GM19438 (cell line): ENCODE results near the gene RPL15.
A peak's percentile ranks its signal among the peaks of the same experiment; 100 is the strongest.
"Not testable (repeated sequence)": the region's sequence is repeated elsewhere in the genome, so short reads cannot be mapped to it uniquely, and the experiment has no call there.

Experiments
- ATAC-seq: cut with Tn5 transposase; IDR thresholded peaks from one replicate; pipeline ENCODE4 v1.9.1; 2021; ENCODE audit warnings: low read depth; ENCODE audit not compliant: unreplicated experiment

The RPL15 gene

DNA sequence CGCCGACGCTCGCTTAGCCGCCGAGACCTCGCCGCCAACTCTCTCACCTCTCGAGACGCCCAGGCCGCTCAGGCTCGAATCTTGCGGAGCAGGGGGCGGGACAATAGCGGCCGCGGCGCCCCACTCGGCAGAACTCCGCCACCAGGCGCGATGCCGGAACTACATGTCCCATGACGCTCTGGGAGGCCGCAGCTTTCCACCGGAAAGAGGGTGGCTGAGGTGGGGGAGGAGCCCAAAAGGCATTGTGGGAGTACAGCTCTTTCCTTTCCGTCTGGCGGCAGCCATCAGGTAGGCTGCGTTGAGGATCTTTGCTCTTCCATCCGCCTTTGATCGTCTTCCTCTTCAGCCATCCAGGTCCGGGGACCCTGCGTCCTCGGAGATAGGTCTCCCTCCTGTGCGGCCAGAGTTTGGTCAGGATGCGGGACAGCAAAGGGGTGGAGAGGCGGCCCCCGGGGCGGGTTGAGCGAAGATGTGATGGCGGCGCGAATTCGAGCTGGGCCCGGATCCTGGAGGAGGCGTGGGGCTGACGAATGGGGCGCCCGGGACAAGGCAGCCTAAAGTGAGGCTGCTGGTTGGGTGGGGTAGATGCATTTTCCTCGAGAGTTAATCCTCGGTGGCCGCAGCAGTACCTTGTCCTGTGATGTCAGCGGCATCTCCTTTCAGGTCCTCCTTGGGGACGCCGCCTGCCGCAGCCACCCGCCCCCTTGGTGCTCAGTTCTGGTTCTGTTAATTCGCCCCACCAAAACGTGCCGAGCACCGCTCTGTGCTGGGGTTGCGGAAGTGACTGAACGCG lies at the start of gene RPL15, which contains the start of gene NKIRAS1:
Gene RPL15, plus strand, starts transcription at position 247 of the 793 bp plus-strand sequence. CDS start 728 bp downstream, outside the sequence.
Gene NKIRAS1, minus strand, starts transcription at position 105 of the 793 bp plus-strand sequence. CDS start 6,086 bp downstream, outside the sequence.
- peak; percentile 92 for ATAC-seq

DNA sequence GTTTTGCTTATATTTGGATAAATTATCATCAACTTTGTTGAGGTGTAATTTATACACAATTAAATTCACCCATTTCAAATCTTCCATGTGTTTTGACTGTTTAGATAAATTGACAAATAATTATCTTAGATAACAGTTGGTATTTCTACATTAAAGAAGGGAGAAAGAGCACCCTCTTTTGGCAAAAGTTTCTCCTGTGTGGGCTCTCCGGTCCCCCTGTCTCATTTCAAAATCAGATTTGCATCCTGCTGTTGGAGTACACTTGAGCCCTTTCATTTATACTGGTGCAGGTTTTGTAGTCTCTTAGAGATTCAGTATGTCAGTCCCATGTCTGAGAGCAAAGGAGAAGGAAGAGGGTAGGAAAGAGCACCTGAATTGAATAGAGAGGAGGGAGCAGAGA lies 49.5 kb upstream of the RPL15 start:
- ATAC-seq = no peak

DNA sequence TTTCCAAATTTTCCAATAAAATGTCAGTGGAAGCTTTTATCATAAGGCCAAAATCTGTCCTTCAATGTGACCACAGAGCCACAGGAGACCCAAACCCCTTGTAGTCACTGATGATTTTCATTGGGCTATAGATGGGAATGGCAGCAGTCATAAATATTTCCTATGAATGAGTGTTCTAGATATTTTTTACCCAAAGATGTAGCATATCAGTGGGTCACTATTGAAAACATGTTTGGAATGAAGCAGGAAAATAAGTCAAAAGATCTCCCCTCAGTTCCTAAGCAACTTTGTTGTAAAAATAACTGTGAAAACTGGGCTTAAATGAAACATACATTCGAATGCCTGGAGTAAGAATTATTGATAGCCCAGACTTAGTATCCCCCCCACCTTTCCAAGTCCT lies 49.1 kb upstream of the RPL15 start:
- no peak for ATAC-seq

DNA sequence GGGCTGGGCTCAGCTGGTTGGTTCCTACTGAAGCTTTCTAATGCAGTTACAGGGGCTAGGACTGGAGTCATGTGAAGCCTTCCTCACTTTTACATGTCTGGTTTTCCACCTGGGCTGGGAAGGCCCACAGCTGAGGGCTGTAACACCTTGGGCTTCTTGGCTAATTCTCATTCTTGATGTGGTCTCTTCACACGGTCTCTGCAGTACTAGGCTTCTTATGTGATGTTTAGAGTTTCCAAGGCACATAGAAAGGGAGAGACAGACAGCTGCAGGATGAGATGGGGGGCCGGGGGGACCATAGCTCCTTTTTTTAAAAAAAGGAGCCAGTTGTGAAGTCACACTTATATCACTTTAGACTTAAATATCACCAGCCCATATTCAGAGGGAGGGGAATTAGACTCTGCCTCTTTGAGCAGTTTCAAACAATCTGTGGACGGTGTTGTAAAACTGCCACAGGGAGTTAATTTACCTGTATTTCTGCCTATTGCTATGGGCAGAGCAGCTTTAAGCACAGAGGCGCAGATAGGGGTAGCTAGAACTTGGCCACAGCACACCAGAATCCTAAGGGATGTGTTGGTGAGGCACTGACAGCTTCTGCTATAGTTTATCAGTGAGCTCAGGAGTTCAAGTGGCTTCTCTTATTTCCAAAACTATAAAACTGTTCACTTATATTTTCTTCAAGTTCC lies 46.8 kb upstream of the RPL15 start:
- ATAC-seq = no peak

DNA sequence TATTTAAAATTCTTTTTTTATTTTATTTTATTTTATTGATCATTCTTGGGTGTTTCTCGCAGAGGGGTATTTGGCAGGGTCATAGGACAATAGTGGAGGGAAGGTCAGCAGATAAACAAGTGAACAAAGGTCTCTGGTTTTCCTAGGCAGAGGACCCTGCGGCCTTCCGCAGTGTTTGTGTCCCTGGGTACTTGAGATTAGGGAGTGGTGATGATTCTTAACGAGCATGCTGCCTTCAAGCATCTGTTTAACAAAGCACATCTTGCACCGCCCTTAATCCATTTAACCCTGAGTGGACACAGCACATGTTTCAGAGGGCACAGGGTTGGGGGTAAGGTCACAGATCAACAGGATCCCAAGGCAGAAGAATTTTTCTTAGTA lies 46.3 kb upstream of the RPL15 start:
- ATAC-seq = not testable (repeated sequence)

DNA sequence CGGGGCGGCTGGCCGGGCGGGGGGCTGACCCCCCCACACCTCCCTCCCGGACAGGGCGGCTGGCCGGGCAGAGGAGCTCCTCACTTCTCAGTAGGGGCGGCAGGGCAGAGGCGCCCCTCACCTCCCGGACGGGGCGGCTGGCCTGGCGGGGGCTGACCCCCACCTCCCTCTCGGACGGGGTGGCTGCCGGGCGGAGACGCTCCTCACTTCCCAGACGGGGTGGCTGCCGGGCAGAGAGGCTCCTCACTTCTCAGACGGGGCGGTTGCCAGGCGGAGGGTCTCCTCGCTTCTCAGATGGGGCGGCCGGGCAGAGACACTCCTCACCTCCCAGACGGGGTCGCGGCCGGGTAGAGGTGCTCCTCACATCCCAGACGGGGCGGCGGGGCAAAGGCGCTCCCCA lies 45.6 kb upstream of the RPL15 start:
- ATAC-seq = not testable (repeated sequence)

DNA sequence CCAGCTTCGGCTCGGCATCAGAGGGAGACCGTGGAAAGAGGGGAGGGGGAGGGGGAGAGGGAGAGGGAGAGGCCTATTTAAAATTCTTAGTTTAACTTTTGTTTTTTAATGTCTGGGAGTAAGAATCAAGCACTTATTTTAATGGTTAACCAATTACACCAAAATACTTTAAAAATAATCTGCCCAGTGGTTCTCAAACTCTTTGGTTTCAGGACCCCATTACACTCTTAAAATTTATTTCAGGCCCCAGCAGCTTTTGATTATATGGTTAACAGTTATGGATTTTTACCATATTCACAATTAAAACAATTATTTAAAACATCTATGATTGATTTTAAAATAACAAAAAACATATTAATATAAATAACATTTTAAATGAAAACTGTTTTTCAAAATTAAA lies 44.6 kb upstream of the RPL15 start:
- no peak for ATAC-seq

DNA sequence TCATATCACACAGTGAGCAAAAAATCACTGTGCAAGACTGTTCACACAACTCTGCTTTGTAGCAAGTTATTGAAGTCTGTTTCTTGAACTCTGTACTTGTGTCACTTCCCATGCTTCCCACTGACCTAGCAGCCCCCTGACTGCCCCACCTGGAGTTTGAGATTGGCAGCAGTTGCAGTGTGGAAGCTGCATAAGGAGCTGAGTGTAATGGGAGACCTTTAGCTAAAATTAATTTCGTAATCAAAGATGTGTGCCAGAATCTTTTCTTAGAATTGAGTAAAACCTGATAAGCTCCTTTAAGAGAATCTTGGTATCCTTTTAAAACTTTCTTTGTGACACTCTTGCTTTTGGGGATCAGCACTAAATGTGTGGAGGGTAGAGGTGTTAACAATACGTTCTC lies 43.0 kb upstream of the RPL15 start:
- ATAC-seq = no peak

DNA sequence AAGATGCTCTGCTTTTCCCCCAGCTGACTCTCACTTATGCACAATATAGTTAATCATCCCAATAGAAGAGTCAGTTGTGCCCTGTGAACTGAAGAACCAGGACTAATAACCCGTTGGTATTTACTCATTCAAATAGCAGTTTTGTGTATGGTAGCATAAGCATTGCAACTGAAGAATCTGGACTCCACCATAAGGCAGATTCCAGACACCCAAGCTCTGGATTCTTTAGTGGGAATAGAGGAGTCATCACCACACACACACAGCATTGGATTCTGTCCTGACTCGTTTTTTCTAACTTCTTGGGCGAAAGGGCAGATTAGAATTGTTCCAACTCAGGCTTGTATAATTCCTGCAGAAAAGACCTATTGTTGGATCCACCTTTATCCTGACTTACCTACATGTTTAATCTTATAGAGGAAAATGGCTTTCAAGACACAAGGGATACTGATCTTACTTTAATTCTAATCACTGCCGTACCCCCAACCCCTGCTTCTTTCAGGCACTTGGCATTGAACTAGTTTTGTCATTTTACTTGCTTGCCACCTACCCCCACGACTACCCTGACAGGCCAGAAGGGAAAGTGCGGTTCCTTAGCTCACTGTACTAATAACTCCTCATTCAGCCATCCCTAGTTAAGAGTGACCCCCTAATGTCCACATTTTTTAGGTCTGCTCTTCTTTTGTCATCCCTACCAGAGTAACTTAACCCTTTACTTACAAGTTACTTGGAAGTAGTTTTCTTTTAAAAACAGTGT lies 42.4 kb upstream of the RPL15 start:
- ATAC-seq = no peak

DNA sequence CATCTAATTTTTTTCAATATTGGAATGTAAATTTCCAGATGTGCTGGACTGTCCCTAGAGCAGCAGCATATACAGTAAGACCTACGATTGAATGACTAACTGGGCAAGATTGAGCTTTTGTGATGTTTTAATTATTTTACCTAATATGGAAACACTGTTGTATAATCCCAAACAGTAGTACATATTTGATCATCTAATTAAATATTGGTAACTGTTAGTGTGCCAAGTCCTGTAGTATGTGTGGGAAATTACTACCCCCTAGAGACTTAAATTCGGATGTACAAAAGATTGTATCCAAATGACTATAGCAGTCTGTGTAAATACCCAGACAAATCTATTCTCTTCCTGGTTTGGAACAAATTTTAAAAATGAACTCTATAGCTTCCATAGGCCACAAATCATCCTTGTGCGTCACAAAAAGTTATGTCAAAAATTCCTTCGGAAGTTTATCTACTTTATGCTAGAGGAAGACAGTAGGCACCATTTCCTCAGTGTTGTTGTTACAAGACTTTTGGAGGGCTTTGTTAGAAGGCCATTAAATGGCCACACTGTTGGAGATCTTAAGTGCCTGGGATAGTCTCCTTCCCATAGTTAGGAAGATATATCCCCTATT lies 41.7 kb upstream of the RPL15 start:
- ATAC-seq = no peak

DNA sequence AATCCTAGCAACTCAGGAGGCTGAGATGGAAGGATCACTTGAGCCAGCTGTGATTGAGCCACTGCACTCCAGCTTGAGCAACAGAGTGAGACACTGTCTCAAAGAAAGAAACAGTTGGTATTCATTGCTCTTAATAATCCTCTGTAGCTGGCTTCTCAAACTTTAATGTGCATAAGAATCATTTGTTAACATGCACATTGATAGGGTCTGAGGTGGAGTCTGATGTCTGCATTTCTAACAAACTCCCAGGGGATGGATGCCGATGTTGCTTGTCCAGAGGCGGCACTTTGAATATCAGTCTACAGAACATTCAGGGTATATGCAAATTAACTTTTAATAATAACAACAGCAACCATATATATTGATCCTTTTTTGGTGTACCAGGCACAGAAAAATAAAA lies 40.0 kb upstream of the RPL15 start:
- no peak for ATAC-seq

DNA sequence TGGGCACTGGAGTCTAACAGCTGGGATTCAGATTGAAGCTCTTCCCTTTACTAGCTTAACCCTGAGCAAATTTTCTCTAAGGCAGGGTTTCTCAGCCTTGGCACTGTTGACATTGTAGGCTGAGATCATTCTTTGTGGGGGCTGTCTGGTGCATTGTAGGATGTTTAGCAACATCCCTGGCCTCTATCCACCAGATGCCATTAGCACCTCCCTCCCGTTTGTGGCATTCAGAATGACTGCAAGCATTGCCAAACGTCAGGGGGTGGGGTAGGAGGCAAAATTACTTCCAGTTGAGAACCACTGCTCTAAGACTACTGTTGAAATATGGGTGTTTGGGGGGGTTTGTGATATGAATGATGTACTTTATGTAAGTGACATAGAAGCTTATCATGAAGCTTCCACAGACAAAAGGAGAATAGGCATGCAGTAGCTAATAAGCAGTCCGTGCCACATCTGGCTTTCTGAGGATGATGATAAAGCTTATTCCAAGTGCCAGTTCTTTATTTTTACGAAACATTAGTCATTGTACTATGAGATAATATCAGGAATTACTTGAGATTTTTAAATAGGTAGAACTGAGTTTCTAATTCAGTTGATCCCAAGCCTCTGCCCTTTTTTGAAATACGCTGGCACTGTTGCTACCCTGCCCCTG lies 39.5 kb upstream of the RPL15 start:
- no peak for ATAC-seq

DNA sequence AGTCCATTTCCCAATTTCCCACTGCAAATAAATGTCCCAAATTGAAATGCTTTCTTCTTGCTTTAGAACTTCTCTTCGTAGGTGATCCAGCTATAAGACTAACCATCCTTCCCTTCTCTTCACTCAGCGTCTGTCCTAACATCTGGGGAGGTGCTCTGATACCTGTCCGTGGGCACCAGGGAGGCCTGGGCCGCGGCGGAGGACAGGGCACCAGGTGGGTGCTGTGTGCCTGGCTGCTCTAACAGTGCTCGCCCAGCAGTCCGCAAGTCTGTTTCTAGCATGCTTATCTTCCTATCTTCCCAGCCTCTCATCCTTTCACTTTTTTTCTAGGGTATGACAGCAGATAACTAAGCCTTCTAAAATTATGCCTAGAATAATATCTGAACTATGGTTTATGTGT lies 37.4 kb upstream of the RPL15 start:
- no peak for ATAC-seq

DNA sequence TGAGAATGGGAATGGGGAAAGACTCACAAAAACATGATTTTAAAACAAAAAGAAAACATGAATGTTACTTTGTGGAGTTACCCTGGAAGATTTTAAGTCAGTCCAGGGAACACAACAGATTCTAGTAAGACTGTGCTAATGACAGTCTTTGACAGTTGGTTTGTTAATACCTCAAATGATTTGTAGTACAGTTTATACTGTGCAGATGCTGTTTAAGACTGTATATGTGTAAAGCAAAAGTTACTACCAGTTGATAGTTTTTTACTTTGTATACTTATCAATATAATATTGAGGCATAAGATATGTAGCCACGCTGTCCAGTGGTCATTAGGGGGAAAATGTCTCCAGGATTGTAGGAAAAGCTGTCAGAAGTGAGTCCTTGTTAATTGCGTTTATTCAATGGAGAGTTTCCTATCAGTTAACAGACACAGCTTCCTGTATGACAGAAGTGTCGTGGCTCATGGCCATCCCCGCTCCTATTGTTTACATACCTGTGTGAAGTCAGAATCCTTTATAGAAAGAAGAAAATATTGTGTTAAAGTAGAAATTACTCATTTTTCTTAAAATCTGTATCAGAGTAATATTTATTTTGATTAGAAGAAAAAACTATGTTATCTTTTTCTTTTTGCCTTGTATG lies 36.1 kb upstream of the RPL15 start:
- ATAC-seq = no peak

DNA sequence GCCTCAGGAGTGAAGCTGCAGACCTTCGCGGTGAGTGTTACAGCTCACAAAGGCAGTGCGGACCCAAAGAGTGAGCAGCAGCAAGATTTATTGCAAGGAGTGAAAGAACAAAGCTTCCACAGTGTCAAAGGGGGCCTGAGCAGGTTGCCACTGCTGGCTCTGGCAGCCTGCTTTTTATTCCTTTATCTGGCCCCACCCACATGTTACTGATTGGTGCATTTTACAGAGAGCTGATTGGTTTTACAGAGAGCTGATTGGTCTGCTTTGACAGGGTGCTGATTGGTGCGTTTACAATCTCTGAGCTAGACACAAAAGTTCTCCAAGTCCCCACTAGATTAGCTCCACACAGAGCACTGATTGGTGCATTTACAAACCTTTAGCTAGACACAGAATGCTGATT lies 34.9 kb upstream of the RPL15 start:
- ATAC-seq = not testable (repeated sequence)

DNA sequence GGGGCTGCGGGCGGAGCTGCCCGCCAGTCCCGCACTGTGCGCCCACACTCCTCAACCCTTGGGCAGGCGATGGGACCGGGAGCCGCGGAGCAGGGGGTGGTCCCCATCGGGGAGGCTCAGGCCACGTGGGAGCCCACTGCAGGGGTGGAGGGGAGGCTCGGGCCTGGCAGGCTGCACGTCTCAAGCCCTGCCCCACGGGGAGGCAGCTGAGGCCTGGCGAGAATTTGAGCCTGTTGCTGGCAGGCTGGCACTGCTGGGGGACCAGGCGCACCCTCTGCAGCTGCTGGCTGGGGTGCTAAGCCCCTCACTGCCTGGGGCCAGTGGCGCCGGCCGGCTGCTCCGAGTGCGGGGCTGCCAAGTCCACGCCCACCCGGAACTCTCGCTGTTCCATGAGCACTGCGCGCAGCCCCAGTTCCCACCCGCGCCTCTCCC lies 34.4 kb upstream of the RPL15 start:
- no peak for ATAC-seq

DNA sequence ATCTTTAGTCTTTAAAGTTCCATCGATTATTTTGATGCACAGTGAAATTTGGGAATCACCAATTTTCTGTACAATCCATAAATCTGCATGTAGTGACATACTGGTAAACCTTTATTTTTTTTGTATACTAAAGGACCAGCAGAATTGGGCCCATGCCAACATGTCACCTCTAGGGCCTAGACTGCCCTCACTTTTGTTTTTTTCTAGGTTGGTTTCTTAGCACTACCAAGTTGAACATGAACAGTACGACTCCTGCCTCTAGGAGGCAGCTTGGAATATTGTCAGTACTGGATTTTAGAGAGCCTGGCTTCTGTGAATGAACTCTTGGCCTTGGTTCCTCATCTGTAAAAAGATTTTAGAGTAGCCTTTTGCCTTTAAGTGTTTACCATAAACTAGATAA lies 32.5 kb upstream of the RPL15 start:
- ATAC-seq = no peak

DNA sequence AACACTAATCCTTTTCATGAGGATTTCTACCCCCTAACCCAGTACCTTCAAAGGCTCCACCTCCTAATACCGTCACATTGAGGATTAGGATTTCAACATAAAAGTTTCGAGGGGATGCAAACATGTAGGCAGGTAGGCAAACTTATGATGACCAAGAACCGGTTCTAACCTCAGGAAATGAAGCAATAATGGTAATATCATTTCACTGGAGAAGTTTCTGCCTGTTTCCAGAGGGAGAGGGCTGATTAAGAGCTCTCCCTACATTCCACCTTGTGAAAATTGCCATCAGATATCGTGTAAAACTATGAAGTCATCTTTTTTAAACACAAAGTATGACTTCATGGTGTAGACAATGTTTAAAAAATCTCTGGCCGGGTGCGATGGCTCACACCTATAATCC lies 31.7 kb upstream of the RPL15 start:
- ATAC-seq = no peak

DNA sequence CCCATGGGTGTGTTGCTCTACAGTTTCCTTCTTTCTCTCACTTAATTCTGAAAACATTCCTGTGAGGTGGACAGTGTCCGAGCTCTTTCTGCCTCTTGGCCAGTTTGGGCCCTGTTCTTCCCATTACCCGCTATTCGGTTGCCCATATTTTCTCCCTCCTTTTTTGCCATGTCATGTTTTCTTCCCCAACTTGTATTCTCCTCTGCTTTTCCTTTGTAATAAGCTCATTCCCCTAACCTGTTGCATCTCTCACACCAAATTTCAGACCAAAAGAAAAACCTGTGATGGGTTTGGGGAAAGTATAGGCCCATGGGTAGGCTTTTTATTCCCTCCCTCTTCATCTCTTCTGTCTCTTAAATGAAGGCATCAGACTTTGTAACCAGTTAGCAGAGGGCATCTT lies 30.6 kb upstream of the RPL15 start:
- ATAC-seq = no peak
